Measurements from ENCODE around the gene CTSZ.
A peak's percentile ranks its signal among the peaks of the same experiment; 100 is the strongest.
"Not testable (repeated sequence)": the region's sequence is repeated elsewhere in the genome, so short reads cannot be mapped to it uniquely, and the experiment has no call there.

The CTSZ gene

DNA sequence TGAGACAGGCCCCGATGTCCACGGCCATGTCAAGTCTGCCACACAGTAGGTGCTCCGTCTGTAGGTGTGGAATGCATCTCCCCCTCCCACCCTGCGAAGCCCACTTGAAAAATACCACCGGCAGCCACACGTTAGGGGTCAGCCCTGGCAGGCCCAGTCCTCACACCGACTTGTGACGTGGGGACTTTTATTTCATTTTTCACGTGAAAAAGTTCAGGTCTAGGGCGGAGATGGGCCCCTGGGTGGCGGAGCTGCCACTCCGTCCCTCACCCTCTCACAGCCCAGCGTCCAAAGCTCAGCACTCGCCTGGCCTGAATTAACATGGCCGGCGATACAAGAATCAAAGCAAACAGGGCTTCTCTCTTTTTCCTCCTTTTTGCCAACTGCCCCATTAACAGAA lies 8.4 kb upstream of the CTSZ start:
- Histone ChIP-seq H3K4me1 (ENCODE audit: control insufficient read depth in 5 of 5, insufficient read depth in 5 of 5, low read length in 5 of 5) (peaks cover 10 to 31% (median 15%) of the 10 kb centered on the region in 5 donors), H3K36me3 (ENCODE audit: control insufficient read depth in 5 of 5, insufficient read depth in 5 of 5, low read length in 5 of 5) (peaks cover 0 to 2% (median 0%) of the 10 kb centered on the region in 5 donors), H3K9me3 (ENCODE audit: control insufficient read depth in 5 of 5, low read length in 5 of 5) (no peaks in the 10 kb centered on the region), H3K27ac (ENCODE audit: low read depth, low read length) (no peak overlapping the region), H3K27me3 (ENCODE audit: control insufficient read depth in 5 of 5, insufficient read depth in 4 of 5, low read length in 5 of 5) (no peaks in the 10 kb centered on the region), H3K9ac (ENCODE audit: low read length in 5 of 5) (no peak overlapping the region), H3K4me3 (ENCODE audit: low read depth in 1 of 5, low read length in 5 of 5) (no peak overlapping the region)

DNA sequence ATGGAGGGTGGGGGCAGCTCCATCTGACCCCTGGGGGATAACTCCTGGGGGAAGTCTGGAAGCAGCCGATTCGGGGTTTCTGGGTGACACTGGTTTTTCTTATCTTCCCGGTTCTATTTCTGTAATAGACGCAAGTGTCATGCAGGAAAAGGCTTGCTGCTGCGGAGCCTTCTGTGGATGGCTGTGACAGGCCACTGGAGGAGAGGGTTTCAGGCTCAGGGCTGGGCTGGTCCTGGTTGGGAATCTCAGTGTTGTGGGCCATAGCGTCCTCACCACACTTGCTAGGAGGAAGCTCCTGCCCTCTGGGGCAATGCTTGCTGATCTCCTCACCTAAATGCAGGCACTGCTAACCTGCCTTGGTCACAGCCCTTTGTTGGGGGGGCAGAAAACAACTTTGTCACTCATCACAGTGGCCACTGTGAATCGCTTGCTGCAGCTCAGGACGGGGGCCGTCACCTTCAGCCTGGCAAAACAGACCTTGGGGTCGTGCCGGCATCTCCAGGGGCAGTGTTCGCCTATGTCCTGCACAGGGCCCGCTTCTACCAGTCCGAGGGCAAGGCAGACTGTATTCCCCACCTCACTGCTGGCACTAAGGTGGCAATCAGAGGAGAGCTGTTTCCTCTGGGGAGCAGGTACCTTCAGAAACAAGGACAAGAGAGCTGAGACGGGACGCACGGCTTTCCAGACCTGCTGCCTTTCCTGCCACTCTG lies 7.8 kb upstream of the CTSZ start:
- Histone ChIP-seq H3K36me3 (ENCODE audit: control insufficient read depth in 5 of 5, insufficient read depth in 5 of 5, low read length in 5 of 5) (peaks cover 0 to 2% (median 0%) of the 10 kb centered on the region in 5 donors), H3K4me1 (ENCODE audit: control insufficient read depth in 5 of 5, insufficient read depth in 5 of 5, low read length in 5 of 5) (peaks cover 10 to 37% (median 21%) of the 10 kb centered on the region in 5 donors), H3K9ac (ENCODE audit: low read length in 5 of 5) (no peak overlapping the region), H3K27ac (ENCODE audit: low read depth, low read length) (no peak overlapping the region), H3K9me3 (ENCODE audit: control insufficient read depth in 5 of 5, low read length in 5 of 5) (no peaks in the 10 kb centered on the region), H3K4me3 (ENCODE audit: low read depth in 1 of 5, low read length in 5 of 5) (no peak overlapping the region), H3K27me3 (ENCODE audit: control insufficient read depth in 5 of 5, insufficient read depth in 4 of 5, low read length in 5 of 5) (no peaks in the 10 kb centered on the region)

DNA sequence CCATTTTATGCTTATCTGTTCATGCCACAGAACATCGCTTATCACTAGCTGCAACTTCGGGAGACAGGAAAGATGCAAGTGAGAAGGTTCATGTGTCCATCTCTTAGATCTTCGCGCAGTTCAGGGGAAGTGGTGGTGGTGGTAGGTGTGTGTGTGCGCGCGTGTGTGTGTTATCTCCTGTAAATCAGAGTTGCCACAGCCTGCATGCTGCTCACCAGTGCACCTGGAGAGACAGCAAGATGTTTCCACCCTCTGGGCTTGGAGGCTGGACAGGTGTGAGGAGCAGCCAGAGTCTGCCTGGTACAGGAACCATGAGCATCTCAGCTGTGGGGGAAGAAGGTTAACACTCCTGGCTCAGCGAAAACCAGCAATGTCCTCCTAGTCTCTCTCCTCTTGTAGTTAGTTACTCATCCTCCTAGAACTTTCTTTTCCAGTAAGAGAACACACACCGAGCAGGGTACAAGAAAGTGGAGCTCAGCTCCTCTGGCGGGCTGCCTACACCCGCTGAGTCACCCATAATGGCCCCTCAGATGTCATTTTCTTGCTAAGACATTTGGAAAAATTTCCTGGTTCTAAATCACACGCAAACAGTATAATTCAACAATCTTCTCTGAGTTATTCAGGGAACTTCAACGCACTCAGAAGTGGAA lies 7.0 kb upstream of the CTSZ start:
- peaks cover 0 to 2% (median 0%) of the 10 kb centered on the region in 5 donors for H3K36me3 ChIP-seq (ENCODE audit: control insufficient read depth in 5 of 5, insufficient read depth in 5 of 5, low read length in 5 of 5)
- peaks cover 10 to 44% (median 28%) of the 10 kb centered on the region in 5 donors for H3K4me1 ChIP-seq (ENCODE audit: control insufficient read depth in 5 of 5, insufficient read depth in 5 of 5, low read length in 5 of 5)
- H3K27ac ChIP-seq (ENCODE audit: low read depth, low read length): no peak overlapping the region
- no peaks in the 10 kb centered on the region for H3K27me3 ChIP-seq (ENCODE audit: control insufficient read depth in 5 of 5, insufficient read depth in 4 of 5, low read length in 5 of 5)
- H3K9ac ChIP-seq (ENCODE audit: low read length in 5 of 5): no peak overlapping the region
- no peaks in the 10 kb centered on the region for H3K9me3 ChIP-seq (ENCODE audit: control insufficient read depth in 5 of 5, low read length in 5 of 5)
- H3K4me3 ChIP-seq (ENCODE audit: low read depth in 1 of 5, low read length in 5 of 5): no peak overlapping the region

DNA sequence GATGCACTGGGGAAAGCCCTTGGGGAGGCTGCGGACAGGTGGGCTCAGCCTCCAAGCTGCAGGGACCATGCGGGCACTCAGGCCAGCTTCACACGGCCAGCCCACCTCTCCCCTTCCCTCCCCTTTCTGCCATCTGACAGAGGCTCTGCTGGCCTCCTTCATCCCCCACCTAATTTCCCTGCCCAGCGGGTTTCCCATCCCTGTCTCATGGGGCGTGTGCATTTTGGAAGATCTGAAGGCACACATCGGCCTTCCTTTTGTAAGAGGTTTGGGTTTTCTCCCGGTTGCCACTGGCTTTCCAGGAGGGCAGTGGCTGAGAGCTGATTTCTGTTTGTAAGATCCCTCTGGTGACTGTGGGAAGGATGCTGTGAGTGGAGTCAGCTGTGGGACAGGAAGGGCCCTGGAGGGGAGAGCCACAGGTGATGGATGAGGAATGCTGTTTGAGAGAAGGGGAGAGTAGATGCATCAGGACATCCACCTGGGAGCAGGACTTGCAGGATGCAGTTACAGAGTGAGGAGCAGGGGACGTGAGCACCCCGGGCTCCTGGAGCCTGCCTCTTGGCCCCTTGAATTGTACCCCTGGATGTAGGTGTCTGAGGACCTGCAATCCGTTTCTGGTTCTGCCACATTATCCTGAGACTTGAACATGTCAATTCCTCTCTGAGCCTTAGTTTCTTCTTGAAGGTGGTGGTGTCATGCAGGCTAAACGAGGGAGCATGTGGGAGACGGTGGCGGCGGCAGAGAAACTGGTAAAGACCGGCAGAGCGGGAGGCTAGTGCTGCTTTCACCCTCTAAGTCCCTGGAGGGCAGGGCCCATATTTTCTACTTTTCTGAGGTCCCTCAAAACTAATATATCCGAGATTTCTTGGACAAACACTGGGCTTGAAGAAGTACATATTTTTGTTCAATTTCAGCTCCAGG lies 6.2 kb upstream of the CTSZ start:
- Histone ChIP-seq H3K36me3 (ENCODE audit: control insufficient read depth in 5 of 5, insufficient read depth in 5 of 5, low read length in 5 of 5) (peaks cover 0 to 2% (median 0%) of the 10 kb centered on the region in 5 donors), H3K4me1 (ENCODE audit: control insufficient read depth in 5 of 5, insufficient read depth in 5 of 5, low read length in 5 of 5) (peaks cover 14 to 52% (median 35%) of the 10 kb centered on the region in 5 donors), H3K9me3 (ENCODE audit: control insufficient read depth in 5 of 5, low read length in 5 of 5) (no peaks in the 10 kb centered on the region), H3K27ac (ENCODE audit: low read depth, low read length) (no peak overlapping the region), H3K4me3 (ENCODE audit: low read depth in 1 of 5, low read length in 5 of 5) (no peak overlapping the region), H3K27me3 (ENCODE audit: control insufficient read depth in 5 of 5, insufficient read depth in 4 of 5, low read length in 5 of 5) (no peaks in the 10 kb centered on the region), H3K9ac (ENCODE audit: low read length in 5 of 5) (no peak overlapping the region)

DNA sequence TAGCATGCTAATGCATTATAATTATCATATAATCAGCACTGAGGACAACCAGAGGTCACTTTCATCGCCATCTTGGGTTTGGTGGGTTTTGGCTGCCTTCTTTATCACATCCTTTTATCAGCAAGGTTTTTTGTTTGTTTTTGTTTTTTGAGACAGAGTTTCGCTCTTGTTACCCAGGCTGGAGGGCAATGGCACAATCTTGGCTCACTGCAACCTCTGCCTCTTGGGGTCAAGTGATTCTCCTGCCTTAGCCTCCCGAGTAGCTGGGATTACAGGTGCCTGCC lies 4.8 kb upstream of the CTSZ start:
- Histone ChIP-seq H3K4me1 (ENCODE audit: control insufficient read depth in 5 of 5, insufficient read depth in 5 of 5, low read length in 5 of 5) (peaks cover 14 to 54% (median 45%) of the 10 kb centered on the region in 5 donors), H3K27ac (ENCODE audit: low read depth, low read length) (peak overlapping the region; percentile 57), H3K4me3 (ENCODE audit: low read depth in 1 of 5, low read length in 5 of 5) (peak overlapping the region in 2 of 5 donors; percentile 16 to 44)
- H3K36me3 ChIP-seq (ENCODE audit: control insufficient read depth in 5 of 5, insufficient read depth in 5 of 5, low read length in 5 of 5); H3K9ac ChIP-seq (ENCODE audit: low read length in 5 of 5); H3K9me3 ChIP-seq (ENCODE audit: control insufficient read depth in 5 of 5, low read length in 5 of 5); H3K27me3 ChIP-seq (ENCODE audit: control insufficient read depth in 5 of 5, insufficient read depth in 4 of 5, low read length in 5 of 5): not testable (repeated sequence)

DNA sequence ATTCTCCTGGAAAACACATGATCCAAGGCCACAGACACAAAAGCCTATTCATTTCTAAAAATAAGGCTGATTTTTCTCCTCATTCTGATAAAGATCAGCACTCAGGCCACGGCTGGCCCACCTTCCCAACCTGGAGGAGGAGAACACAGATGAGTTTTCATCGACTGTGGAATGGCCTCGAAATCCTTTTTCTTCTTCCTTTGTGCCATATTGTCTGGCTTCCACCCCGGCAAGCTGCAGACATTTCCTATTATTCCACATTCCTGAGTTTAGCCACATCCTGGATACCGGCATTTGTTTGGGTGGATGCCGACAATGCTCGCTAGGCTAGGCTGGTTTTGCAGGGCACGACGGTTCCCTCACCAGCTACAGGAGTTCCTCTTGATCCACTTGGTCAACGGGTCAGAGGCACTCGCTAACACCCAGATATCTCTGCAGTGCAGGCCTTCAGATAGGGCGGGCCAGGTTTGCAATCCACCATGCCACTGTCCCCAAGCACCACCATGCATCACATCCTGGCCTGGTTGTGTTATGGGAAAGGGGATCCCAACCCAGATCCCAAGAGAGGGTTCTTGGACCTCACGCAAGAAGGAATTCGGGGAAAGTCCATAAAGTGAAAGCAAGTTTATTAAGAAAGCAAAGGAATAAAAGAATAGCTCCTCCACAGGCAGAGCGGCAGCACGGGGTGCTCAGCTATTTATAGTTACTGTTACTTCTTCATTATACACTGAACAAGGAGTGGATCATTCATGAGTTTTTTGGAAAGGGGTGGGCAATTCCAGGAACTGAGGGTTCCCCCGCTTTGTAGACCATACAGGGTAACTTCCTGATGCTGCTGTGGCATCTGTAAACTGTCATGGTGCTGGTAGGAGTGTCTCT lies 4.2 kb upstream of the CTSZ start:
- Histone ChIP-seq H3K4me1 (ENCODE audit: control insufficient read depth in 5 of 5, insufficient read depth in 5 of 5, low read length in 5 of 5) (peaks cover 14 to 53% (median 50%) of the 10 kb centered on the region in 5 donors), H3K27ac (ENCODE audit: low read depth, low read length) (peak overlapping the region; percentile 57), H3K9ac (ENCODE audit: low read length in 5 of 5) (no peak overlapping the region), H3K27me3 (ENCODE audit: control insufficient read depth in 5 of 5, insufficient read depth in 4 of 5, low read length in 5 of 5) (no peaks in the 10 kb centered on the region), H3K9me3 (ENCODE audit: control insufficient read depth in 5 of 5, low read length in 5 of 5) (no peaks in the 10 kb centered on the region), H3K36me3 (ENCODE audit: control insufficient read depth in 5 of 5, insufficient read depth in 5 of 5, low read length in 5 of 5) (no peaks in the 10 kb centered on the region), H3K4me3 (ENCODE audit: low read depth in 1 of 5, low read length in 5 of 5) (peak overlapping the region in 4 of 5 donors; percentile 16 to 53 (median 45))

DNA sequence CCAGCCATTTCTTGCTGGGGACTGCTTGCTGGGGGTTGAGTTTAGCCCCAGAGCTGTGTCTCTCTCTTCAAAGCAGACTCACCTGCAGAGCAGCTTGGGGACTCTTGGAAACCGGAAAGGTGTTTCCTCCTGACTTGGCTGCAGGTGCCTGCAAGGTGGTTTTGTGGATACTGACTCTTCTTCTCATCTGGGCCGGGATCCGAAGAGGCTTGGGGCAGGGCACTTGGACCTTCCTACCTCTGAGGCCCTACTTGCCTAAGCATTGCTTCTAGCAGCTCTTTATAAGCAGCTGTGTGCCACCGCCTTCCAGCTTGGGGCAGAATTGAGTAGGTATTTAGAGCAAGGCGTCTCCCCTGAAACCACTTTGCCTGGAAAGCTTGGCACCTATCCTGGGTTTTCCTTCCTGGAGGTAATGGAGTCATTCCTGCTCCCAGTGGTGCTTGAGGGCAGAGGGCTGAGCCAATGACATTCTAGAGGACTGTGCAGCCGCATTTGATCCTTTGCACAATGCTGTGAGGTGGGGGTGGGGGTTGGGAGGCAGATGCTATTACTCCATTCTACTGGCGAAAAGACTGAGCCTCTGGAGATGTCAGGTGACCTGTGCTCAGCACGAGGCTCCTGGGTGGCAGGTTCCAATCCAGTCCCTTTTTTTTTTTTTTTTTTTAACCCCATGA lies 3.4 kb upstream of the CTSZ start:
- Histone ChIP-seq H3K27ac (ENCODE audit: low read depth, low read length) (peak overlapping the region; percentile 57), H3K9me3 (ENCODE audit: control insufficient read depth in 5 of 5, low read length in 5 of 5) (no peaks in the 10 kb centered on the region), H3K27me3 (ENCODE audit: control insufficient read depth in 5 of 5, insufficient read depth in 4 of 5, low read length in 5 of 5) (no peaks in the 10 kb centered on the region), H3K4me1 (ENCODE audit: control insufficient read depth in 5 of 5, insufficient read depth in 5 of 5, low read length in 5 of 5) (peaks cover 18 to 59% (median 57%) of the 10 kb centered on the region in 5 donors), H3K9ac (ENCODE audit: low read length in 5 of 5) (no peak overlapping the region), H3K36me3 (ENCODE audit: control insufficient read depth in 5 of 5, insufficient read depth in 5 of 5, low read length in 5 of 5) (no peaks in the 10 kb centered on the region), H3K4me3 (ENCODE audit: low read depth in 1 of 5, low read length in 5 of 5) (peak overlapping the region in 3 of 5 donors; percentile 16 to 53 (median 44))

DNA sequence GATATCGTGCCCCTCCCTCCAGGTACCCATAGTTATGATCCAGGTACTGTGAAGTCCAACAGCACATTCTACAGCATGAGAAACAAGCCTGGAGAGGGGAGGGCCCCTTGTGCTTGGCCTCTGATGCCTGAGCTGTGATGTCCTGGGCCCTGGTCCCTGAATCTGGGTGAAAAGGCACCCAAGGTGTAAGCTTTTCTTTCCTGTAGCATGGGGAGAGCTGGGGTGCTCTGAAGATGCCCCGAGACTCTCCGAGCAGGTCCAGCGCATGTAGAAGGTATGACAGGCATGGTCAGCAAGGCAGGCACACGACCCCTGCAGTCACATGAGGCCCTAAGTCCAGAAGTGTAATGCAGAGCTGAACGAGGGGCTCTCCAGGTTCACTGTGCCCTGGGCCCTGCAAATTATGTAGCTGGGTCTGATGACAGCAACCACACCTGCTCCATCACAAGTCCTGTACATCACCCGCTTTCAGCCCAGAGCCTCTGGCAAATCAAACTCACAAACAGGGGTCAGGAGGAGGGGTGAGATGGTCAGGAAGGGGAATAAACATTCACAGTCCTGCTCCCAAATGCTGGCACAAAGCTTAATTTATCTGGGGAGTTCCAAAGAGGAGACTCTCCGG lies 1.8 kb upstream of the CTSZ start:
- Histone ChIP-seq H3K4me1 (ENCODE audit: control insufficient read depth in 5 of 5, insufficient read depth in 5 of 5, low read length in 5 of 5) (peaks cover 22 to 75% (median 70%) of the 10 kb centered on the region in 5 donors), H3K9me3 (ENCODE audit: control insufficient read depth in 5 of 5, low read length in 5 of 5) (no peaks in the 10 kb centered on the region), H3K27ac (ENCODE audit: low read depth, low read length) (peak overlapping the region; percentile 77), H3K9ac (ENCODE audit: low read length in 5 of 5) (peak overlapping the region in 3 of 5 donors; percentile 6 to 60 (median 28)), H3K27me3 (ENCODE audit: control insufficient read depth in 5 of 5, insufficient read depth in 4 of 5, low read length in 5 of 5) (no peaks in the 10 kb centered on the region), H3K4me3 (ENCODE audit: low read depth in 1 of 5, low read length in 5 of 5) (no peak overlapping the region), H3K36me3 (ENCODE audit: control insufficient read depth in 5 of 5, insufficient read depth in 5 of 5, low read length in 5 of 5) (peaks cover 0 to 6% (median 5%) of the 10 kb centered on the region in 5 donors)

Data from subcutaneous abdominal adipose tissue (tissue), 5 donors.